ENCODE data around the gene ILDR1. TPM values are rescaled to one million over a fixed set of nuclear protein-coding genes. Genes with fewer than 3 reads are reported as not detected.

ILDR1 gene
- total RNA-seq, 4 donors from 2014 or later, result 1.9 to 3.7 (median 2.3) TPM

- H3K36me3 ChIP-seq, result no peaks in the 10 kb centered on the region
- H3K27ac ChIP-seq, result no peak overlapping the region
- H3K4me3 ChIP-seq, result no peak overlapping the region
- H3K27me3 ChIP-seq, result no peaks in the 10 kb centered on the region
- no peaks in the 10 kb centered on the region for H3K4me1 ChIP-seq
- no peak for TF ChIP-seq POLR2A (IDR thresholded peaks at IDR 0.05)
- TF ChIP-seq, protein P1, sequence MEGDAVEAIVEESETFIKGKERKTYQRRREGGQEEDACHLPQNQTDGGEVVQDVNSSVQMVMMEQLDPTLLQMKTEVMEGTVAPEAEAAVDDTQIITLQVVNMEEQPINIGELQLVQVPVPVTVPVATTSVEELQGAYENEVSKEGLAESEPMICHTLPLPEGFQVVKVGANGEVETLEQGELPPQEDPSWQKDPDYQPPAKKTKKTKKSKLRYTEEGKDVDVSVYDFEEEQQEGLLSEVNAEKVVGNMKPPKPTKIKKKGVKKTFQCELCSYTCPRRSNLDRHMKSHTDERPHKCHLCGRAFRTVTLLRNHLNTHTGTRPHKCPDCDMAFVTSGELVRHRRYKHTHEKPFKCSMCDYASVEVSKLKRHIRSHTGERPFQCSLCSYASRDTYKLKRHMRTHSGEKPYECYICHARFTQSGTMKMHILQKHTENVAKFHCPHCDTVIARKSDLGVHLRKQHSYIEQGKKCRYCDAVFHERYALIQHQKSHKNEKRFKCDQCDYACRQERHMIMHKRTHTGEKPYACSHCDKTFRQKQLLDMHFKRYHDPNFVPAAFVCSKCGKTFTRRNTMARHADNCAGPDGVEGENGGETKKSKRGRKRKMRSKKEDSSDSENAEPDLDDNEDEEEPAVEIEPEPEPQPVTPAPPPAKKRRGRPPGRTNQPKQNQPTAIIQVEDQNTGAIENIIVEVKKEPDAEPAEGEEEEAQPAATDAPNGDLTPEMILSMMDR (IDR thresholded peaks at IDR 0.05), result no peak
- no peak for TF ChIP-seq EP300 (IDR thresholded peaks at IDR 0.05)
- TF ChIP-seq POLR2AphosphoS5 (IDR thresholded peaks at IDR 0.05), result no peak
- peaks cover 4% of the 10 kb centered on the region for H3K9me3 ChIP-seq
- no peak for DNase-seq (ENCODE audit: low spot score in 2 of 2)
- 90% methylated on average over 5 of the region's 5 CpGs for WGBS
Measured at GRCh38 chr3:121980450-121980796, 41.6 kb downstream of the ILDR1 start.

- no peaks in the 10 kb centered on the region for H3K36me3 ChIP-seq
- no peak for DNase-seq (ENCODE audit: low spot score in 2 of 2)
- TF ChIP-seq POLR2AphosphoS5 (IDR thresholded peaks at IDR 0.05) (no peak), EP300 (IDR thresholded peaks at IDR 0.05) (no peak), POLR2A (IDR thresholded peaks at IDR 0.05) (no peak)
- TF ChIP-seq, protein P1 (IDR thresholded peaks at IDR 0.05), result no peak
- H3K4me3 ChIP-seq, result no peak overlapping the region
- no peaks in the 10 kb centered on the region for H3K27me3 ChIP-seq
- no peaks in the 10 kb centered on the region for H3K4me1 ChIP-seq
- H3K27ac ChIP-seq, result no peak overlapping the region
- H3K9me3 ChIP-seq, result peaks cover 4% of the 10 kb centered on the region
Measured at GRCh38 chr3:121979734-121980449, 42.2 kb downstream of the ILDR1 start.

GRCh38 chr3:121979246-121979645, 42.8 kb downstream of the ILDR1 start:
- WGBS, result 78% methylated on average over 2 of the region's 2 CpGs
- DNase-seq (ENCODE audit: low spot score in 2 of 2), result no peak
- Histone ChIP-seq H3K4me1 (no peaks in the 10 kb centered on the region), H3K27me3 (no peaks in the 10 kb centered on the region), H3K36me3 (no peaks in the 10 kb centered on the region), H3K4me3 (no peak overlapping the region), H3K9me3 (peaks cover 4% of the 10 kb centered on the region), H3K27ac (no peak overlapping the region)
- TF ChIP-seq POLR2A (IDR thresholded peaks at IDR 0.05) (no peak), EP300 (IDR thresholded peaks at IDR 0.05) (no peak), POLR2AphosphoS5 (IDR thresholded peaks at IDR 0.05) (no peak)
- TF ChIP-seq, protein P1 (IDR thresholded peaks at IDR 0.05), result no peak

DNA sequence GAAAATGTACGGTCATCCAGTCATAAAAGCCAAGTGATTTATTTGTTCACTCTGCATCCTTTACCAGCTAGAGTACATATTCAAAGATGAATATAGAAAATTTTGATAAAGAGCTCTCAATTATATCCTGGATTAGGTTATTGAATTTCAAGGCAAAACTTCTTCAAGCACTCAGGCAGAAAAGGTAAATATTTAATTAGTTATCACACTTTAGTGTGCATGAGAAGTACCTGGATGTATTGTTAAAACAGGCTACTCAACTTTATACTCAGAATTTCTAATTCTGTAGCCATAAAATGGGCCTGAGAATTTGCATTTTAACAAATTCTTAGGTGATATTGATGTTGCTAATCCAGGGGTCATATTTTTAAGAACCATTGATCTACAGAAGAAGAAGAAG, 45.3 kb downstream of the ILDR1 start:
- H3K27ac ChIP-seq, result no peak overlapping the region
- 79% methylated on average over 1 of the region's 1 CpG for WGBS
- peaks cover 4% of the 10 kb centered on the region for H3K9me3 ChIP-seq
- DNase-seq (ENCODE audit: low spot score in 2 of 2), result no peak
- H3K36me3 ChIP-seq, result no peaks in the 10 kb centered on the region
- H3K4me1 ChIP-seq, result no peaks in the 10 kb centered on the region
- no peaks in the 10 kb centered on the region for H3K27me3 ChIP-seq
- no peak for TF ChIP-seq POLR2AphosphoS5 (IDR thresholded peaks at IDR 0.05)
- TF ChIP-seq, protein P1 (IDR thresholded peaks at IDR 0.05), result no peak
- TF ChIP-seq EP300 (IDR thresholded peaks at IDR 0.05), result no peak
- no peak for TF ChIP-seq POLR2A (IDR thresholded peaks at IDR 0.05)
- no peak overlapping the region for H3K4me3 ChIP-seq

DNA sequence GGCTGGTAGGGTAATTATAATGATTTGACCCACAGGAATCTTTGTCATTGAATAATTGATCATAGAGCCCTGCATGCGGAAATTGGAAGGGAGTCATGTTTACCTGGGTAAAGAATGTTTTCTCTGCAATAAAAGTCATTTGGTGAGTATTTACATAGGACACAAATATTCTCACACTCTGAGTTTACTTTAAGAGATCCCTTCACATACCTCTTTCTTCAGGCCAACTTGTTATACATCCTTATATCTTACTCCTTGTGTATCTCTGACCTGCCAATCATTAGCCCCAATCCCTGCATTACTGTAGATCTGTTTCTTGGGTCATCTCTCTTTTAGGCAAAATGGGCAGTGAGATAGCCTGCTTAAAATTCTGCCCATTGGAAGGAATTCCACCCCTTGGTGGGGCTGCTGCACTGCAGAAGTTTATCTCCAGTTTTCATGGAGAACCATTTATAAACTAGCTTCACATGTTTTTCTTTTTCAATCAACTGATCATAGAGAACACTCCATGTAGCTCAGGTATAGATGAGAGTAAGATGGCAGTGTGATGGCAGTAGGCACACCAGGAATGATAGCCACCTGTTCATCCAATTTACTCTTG, 46.2 kb downstream of the ILDR1 start:
- TF ChIP-seq POLR2A (IDR thresholded peaks at IDR 0.05), result no peak
- TF ChIP-seq POLR2AphosphoS5 (IDR thresholded peaks at IDR 0.05), result no peak
- no peak for TF ChIP-seq EP300 (IDR thresholded peaks at IDR 0.05)
- TF ChIP-seq, protein P1 (IDR thresholded peaks at IDR 0.05), result no peak
- Histone ChIP-seq H3K4me1 (no peaks in the 10 kb centered on the region), H3K4me3 (no peak overlapping the region), H3K27ac (no peak overlapping the region), H3K27me3 (no peaks in the 10 kb centered on the region), H3K9me3 (peaks cover 4% of the 10 kb centered on the region), H3K36me3 (no peaks in the 10 kb centered on the region)
- no peak for DNase-seq (ENCODE audit: low spot score in 2 of 2)
- WGBS, result 84% methylated on average over 1 of the region's 1 CpG

All from suprapubic skin (tissue), 4 donors.